ENCODE data around the gene CES2.
"Not testable (repeated sequence)": the region's sequence is repeated elsewhere in the genome, so short reads cannot be mapped to it uniquely, and the experiment has no call there.

CES2 gene

DNA sequence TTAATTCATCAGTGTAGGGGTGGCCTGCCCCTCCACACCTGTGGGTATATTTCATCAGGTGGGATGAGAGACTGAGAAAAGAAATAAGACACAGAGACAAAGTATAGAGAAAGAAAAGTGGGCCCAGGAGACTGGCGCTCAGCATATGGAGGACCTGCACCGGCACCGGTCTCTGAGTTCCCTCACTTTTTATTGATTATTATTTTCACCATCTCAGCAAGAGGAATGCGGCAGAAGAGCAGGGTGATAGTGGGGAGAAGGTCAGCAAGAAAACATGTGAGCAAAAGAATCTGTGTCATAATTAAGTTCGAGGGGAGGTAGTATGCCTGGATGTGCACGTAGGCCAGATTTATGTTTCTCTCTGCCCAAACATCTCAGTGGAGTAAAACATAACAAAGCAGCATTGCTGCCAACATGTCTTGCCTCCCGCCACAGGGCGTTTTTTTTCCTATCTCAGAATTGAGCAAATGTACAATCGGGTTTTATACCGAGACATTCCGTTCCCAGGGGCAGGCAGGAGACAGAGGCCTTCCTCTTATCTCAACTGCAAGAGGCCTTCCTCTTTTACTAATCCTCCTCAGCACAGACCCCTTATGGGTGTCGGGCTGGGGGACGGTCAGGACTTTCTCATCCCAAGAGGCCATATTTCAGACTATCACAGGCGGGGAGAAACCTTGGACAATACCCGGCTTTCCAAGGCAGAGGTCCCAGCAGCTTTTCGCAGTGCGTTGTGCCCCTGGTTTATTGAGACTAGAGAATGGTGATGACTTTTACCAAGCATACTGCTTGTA lies 20.2 kb downstream of the CES2 start:
- DNase-seq (ENCODE audit: low spot score), result not testable (repeated sequence)

DNA sequence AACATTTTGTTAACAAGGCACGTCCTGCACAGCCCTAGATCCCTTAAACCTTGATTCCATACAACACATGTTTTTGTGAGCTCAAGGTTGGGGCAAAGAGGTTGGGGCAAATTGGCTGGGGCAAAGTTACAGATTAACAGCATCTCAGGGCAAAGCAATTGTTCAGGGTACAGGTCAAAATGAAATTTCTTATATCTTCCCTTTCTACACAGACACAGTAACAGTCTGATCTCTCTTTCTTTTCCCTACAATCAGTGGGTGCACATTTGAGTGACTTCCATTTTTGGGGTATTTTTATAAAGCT lies 20.8 kb downstream of the CES2 start:
- DNase-seq (ENCODE audit: low spot score), result not testable (repeated sequence)

DNA sequence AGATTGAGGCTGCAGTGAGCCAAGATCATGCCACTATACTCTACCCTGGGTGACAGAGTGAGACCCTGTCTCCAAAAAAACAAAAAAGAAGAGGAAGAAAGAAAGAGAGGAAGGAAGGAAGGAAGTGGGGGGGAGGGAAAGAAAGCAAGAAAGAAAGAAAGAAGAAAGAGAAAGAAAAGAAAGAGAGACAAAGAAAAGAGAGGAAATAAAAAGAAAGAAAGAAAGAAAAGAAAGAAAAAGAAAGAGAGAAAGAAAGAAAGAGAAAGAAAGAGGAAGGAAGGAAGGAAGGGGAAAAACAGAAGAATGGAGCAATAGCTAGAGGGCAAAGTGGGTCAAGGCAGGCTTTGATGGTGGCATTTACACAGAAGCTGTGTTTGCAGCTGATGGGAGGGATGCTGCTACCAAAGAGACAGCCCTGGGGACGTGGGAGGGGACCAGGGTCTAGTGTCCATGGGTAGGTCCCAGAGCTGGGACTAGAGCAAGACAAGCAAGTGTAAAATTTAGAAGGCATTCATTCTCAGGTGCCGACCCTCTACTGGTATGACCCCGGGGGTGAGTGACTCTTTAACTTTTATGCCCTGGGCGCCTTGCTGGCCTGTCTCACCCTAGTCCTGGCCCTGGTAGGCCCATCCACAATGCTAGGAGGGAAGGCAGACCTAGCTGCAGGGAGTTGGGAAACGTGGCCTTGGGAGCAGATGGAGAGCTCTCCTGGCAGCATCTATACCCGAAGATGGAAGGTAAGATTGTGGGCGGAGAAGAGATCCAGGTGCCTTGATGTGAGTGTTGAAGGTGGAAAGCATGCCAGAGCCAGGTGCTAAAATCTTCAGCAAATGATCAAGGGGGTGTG lies 23.8 kb downstream of the CES2 start:
- no peak for DNase-seq (ENCODE audit: low spot score)

DNA sequence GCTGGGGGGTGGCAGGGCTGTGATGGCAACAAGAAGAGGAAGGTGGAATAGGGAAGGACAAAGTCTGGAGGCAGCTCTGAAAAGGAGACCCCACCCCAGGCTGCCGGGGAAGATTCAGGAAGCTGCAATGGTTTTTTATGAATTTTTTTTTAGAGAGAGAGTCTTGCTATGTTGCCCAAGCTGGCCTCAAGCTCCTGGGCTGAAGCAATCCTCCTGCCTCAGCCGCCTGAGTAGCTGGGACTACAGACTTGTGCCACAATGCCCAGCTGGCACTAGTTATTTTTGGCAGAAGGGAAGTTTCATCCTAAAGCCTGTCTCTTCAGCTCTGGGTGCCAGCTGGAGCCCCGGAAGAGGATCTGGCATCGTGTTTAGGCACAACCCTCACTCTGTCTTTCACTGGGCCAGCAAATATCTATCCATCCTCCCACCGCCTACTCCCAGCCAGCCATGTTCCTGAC lies 24.4 kb downstream of the CES2 start:
- no peak for DNase-seq (ENCODE audit: low spot score)

DNA sequence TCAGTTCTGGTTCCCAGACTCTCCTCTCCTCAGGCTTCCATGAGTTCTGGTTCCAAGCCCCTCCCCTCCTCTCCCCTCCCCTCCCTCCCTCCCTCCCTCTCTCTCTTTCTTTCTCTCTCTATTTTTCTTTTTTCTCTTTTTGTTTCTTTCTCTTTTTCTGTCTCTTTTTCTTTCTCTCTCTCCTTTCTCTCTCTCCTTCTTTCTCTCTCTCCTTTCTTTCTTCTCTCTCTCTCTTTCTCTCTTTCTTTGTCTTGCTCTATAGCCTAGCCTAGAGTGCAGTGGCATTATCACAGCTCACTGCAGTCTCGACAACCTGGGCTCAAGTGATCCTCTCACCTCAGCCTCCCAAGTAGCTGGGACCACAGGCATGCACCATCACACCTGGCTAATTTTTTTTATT lies 25.0 kb downstream of the CES2 start:
- no peak for DNase-seq (ENCODE audit: low spot score)

DNA sequence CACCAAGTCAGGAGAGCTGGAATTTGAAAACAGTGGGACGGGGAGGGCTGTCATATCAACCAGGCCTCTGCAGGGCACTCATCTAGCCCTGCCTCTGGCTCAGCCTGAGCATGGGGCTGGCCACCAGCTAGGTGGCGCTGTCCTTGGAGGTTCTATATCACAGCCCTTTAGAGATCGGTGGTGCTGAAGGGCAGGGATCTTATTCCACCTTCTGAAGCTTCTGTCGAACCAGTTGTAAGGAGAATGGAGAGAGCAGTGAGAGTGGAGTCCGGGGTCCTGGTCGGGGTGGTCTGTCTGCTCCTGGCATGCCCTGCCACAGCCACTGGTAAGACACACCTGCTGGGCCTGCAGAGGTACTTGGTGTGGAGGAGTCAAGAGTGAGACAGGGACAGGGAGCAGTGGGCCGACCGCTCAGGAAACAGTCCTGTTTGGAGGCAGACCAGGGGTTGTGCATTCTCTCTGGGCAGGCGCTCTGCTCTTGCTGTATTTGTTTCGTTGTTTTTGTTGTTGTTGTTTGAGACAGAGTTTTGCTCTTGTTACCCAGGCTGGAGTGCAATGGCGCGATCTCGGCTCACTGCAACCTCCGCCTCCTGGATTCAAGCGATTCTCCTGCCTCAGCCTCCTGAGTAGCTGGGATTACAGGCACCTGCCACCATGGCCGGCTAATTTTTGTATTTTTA lies 25.9 kb downstream of the CES2 start, which contains the start of gene CES3:
Gene CES3, plus strand, starts transcription at position 202 of the 680 bp plus-strand sequence. Its CDS starts 42 bp downstream, at position 244.
- peak; percentile 74 for DNase-seq (ENCODE audit: low spot score)

DNA sequence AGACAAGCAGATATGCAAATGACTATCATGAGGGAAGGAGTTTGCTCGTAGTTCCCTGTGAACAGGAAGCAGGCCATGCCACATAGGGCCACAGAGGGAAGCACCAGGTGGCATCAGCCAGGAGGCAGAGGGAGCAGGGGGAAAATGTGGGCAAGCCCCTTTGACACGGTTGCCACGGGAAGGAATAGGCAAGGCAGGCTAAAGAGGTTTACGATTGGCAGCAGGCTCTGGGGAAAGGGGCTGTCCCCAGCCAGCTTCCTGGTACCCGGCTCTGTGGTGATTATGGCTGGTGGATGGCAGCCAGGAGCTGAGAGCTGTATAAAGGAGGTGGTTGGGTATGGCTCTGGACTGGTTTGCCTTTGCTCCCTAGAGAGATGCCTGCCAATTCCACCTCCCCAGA lies 26.6 kb downstream of the CES2 start:
- DNase-seq (ENCODE audit: low spot score), result no peak

DNA sequence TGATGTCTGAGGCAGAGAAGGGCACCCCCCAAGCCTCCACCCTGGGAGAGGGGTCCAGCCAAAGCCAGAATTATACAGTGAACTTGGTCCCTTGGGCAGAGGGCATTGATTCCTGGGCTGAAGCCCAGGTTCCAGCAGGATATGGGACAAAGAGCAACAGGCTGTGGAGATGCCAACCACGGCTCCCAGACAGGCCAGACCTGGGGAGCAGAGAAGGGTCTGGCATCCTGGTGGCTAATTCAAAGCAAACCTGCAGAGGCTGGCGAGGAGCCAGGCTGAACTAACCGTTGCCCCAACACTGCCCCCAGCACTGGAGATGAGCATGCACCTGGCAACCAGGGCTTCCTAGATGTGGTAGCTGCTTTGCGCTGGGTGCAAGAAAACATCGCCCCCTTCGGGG lies 28.7 kb downstream of the CES2 start:
- no peak for DNase-seq (ENCODE audit: low spot score)

DNA sequence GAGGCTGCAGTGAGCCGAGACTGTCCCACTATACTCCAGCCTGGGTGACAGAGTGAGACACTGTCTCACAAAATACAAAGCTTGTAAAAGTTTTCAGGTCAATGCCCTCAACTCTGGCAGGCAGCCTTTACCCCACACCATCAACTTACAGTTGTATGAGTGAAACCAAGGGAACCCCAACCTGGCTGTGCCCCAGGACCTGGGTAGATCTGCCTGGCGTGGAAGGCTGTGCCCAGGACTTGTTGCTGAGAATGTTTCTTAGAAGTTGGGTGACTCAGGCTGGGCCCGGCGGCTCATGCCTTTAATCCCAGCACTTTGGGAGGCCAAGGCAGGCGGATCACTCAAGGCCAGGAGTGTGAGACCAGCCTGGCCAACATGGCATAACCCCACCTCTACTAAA lies 33.5 kb downstream of the CES2 start:
- DNase-seq (ENCODE audit: low spot score), result no peak

DNA sequence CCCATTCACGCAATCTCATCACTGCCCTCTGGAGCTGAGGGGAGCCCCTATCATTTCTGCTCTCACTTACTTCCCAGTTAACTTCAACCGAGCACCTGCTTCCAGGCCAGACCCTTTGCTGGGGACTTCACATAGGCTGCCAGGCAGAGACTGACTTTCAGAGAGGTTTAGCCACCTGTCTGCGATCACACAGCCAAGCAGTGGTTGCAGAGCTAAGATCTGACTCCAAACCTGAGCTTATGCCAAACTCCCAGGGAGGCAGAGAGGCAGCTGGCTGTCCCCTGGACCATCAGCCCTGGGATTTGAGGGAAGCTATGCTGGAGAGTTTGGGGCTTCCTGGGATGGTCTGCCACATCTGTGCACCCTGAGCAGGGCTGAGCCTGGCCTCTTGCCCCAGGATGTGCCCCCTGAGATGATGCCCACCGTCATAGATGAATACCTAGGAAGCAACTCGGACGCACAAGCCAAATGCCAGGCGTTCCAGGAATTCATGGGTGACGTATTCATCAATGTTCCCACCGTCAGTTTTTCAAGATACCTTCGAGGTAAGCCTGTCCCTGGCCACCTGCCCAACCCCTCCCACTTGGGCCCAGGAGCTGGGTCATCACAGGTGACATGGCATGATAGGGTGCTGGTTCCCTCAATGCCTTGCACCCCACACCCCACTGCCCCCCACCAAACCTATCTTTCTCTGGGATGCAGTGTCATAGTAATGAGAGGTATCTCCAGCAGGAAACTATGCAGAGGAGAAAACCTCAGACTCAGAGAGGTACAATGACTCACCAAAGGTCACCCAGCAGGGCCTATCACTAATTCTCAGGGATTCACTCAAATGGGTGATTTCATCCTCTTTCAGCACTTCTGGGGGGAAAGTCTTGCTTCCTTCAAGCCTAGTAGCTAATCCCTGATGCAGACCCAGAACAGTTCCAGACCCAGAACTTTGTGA lies 35.7 kb downstream of the CES2 start:
- DNase-seq (ENCODE audit: low spot score), result no peak

DNA sequence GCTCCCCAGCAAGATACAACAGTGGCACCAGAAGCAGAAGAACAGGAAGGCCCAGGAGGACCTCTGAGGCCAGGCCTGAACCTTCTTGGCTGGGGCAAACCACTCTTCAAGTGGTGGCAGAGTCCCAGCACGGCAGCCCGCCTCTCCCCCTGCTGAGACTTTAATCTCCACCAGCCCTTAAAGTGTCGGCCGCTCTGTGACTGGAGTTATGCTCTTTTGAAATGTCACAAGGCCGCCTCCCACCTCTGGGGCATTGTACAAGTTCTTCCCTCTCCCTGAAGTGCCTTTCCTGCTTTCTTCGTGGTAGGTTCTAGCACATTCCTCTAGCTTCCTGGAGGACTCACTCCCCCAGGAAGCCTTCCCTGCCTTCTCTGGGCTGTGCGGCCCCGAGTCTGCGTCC lies 37.7 kb downstream of the CES2 start:
- DNase-seq (ENCODE audit: low spot score), result no peak

DNA sequence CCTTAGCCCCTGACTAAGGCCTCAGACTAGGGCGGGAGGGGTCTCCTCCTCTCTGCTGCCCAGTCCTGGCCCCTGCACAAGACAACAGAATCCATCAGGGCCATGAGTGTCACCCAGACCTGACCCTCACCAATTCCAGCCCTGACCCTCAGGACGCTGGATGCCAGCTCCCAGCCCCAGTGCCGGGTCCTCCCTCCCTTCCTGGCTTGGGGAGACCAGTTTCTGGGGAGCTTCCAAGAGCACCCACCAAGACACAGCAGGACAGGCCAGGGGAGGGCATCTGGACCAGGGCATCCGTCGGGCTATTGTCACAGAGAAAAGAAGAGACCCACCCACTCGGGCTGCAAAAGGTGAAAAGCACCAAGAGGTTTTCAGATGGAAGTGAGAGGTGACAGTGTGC lies 38.4 kb downstream of the CES2 start:
- DNase-seq (ENCODE audit: low spot score), result no peak

DNA sequence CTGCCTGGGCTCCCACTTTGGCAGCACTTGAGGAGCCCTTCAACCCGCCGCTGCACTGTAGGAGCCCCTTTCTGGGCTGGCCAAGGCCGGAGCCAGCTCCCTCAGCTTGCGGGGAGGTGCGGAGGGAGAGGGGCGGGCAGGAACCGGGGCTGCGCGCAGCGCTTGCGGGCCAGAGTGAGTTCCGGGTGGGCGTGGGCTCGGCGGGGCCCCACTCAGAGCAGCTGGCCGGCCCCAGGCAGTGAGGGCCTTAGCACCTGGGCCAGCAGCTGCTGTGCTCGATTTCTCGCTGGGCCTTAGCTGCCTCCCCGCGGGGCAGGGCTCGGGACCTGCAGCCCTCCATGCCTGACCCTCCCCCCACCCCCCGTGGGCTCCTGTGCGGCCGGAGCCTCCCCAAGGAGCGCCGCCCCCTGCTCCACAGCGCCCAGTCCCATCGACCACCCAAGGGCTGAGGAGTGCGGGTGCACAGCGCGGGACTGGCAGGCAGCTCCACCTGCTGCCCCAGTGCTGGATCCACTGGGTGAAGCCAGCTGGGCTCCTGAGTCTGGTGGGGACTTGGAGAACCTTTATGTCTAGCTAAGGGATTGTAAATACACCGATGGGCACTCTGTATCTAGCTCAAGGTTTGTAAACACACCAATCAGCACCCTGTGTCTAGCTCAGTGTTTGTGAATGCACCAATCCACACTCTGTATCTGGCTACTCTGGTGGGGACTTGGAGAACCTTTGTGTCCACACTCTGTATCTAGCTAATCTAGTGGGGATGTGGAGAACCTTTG lies 39.0 kb downstream of the CES2 start:
- DNase-seq (ENCODE audit: low spot score), result not testable (repeated sequence)

DNA sequence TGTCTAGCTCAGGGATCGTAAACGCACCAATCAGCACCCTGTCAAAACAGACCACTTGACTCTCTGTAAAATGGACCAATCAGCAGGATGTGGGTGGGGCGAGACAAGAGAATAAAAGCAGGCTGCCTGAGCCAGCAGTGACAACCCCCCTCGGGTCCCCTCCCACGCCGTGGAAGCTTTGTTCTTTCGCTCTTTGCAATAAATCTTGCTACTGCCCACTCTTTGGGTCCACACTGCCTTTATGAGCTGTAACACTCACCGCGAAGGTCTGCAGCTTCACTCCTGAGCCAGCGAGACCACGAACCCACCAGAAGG lies 39.6 kb downstream of the CES2 start:
- not testable (repeated sequence) for DNase-seq (ENCODE audit: low spot score)

DNA sequence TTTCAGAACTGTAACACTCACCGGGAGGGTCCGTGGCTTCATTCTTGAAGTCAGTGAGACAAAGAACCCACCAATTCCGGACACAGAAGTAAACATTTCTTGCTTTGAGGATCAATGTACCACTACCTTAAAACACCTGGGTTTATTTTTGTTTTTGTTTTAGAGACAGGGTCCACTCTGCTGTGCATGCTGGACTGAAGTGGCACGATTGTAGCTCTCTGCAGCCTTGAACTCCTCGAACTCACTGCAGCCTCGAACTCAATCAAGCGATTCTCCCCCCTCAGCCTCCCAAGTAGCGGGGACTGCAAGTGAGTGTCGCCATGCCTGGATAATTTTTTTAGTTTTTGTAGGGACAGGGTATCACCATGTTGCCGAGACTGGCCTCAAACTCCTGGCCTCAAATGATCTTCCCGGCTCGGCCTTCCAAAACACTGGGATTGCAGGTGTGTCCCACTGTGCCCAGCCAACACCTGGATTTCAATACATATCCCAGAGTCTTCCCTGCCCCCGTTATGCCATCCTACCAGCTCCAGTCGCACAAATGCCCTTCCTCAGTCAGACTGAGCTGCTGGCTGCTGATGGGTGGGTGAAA lies 40.1 kb downstream of the CES2 start:
- no peak for DNase-seq (ENCODE audit: low spot score)

DNA sequence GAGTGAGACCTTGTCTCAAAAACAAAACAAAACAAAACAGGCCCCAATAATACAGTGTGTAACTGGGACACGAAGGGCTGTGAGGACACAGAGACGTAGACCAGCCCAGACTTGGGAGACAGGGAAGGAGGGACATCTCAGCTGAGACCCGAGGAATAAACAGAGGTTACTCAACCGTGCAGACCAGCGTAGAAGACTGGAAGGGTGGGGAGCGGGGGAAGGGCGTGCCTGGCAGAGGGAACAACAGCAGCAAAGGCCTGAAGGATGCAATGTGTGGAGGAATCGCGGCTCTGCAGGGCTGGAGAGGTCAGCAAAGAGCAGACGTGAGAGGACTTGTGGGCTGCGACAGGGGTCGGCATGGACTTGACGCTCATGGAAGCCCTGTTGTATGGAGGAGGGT lies 41.4 kb downstream of the CES2 start:
- no peak for DNase-seq (ENCODE audit: low spot score)

DNA sequence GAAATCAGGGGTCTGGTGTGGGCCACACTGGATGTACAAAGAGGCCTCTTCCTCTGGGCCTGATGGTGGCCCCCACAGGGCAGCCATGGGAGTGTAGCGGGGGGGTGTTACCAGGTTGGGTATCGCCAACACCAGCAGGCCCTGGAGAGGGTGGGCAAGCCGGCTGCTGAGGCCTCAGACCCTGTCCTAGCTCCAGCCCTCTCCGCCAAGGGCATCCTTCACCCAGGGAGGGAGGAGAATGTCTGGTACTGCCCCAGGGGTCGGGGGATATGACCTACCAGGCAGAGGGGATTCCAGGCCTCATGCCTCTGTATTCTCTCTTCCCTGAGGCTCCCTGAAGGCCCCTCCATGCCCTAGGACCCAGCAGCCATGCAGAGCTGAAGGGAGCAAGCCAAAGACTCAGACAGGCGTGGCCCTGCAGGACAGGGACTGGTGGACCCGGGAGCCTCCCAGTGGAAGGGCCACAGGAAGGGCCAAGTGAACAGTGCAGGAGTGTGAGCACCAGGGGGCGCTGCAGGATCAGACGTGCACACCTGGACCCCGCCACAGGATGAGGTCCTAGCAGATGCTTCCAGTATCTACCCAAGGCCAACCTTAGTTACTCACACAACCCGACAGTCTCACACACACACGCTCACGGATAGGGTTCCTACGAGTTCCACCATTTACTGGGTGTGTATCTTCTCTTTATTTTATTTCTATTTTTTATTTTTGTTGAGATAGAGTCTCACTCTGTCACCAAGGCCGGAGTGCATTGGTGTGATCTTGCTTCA lies 42.2 kb downstream of the CES2 start:
- DNase-seq (ENCODE audit: low spot score), result peak; percentile 90

DNA sequence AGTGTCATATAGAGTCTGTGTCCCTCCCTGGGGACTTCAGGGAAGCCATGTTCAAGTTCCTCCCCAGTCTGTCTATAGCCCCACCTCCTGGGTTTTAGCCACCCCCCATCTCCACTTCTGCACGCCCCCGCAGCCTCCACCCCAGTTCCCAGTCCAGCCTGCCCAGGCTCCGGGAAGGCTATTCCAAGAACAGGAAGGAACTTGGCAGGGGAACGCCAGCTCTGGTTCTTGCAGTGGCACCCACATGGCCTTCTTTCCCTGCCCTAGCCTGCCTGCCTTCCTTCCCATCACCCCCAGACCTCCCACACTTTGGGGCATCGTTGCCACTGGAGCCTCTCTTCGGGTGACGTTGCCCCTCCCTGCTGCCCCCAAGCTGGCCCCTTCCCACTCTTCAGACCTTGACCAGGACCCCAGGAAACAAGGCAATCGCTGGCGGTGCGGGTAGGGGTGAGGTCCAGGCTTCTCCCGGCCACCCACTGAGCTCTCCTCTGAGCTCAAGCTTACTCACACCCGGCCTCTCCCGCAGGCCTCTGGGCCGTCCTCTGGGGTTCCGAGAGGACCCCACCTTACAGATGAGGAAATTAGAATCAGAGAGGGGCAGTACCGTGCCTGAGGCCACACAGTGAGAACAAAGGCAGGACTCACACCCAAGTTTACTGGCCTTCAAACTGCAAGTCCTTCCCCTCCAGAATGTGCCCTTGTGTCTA lies 43.8 kb downstream of the CES2 start:
- peak; percentile 27 for DNase-seq (ENCODE audit: low spot score)

DNA sequence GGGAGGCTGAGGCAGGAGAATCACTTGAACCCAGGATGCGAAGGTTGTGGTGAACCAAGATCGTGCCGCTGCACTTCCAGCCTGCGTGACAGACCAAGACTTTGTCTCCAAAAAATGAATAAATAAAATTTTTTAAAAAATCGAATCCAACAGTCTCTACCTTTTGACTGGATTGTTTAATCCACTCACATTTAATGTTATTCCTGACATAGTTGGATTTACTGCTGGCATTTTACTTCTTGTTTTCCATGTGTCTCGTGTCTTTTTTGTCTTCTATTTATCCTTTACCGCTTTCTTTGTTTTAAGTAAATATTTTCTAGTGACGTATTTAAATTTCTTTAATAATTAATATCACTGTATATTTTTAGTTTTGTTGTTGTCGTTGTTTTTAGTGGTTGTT lies 47.7 kb downstream of the CES2 start:
- no peak for DNase-seq (ENCODE audit: low spot score)

Measured in AG08395 (cell line).